ENCODE data around the gene AOC1.

Gene AOC1

GRCh38 chr7:150814328-150815001 is 37.9 kb upstream of the AOC1 start:
- no peak for DNase-seq
- H3K4me3 Mint-ChIP-seq: no peak overlapping the region
- peaks cover 5% of the 10 kb centered on the region for H3K4me1 Mint-ChIP-seq
- H3K27me3 Mint-ChIP-seq (ENCODE audit: low read depth, poor library complexity): peaks cover 27% of the 10 kb centered on the region
- peaks cover 38% of the 10 kb centered on the region for H3K9me3 Mint-ChIP-seq
- peaks cover 8% of the 10 kb centered on the region for H3K36me3 Mint-ChIP-seq (ENCODE audit: low read depth)
- TF ChIP-seq CTCF (IDR thresholded peaks at IDR 0.05): no peak
- H3K27ac Mint-ChIP-seq: no peak overlapping the region

- TF ChIP-seq CTCF (IDR thresholded peaks at IDR 0.05): no peak
- H3K27me3 Mint-ChIP-seq (ENCODE audit: low read depth, poor library complexity): peaks cover 10% of the 10 kb centered on the region
- H3K4me1 Mint-ChIP-seq: peaks cover 5% of the 10 kb centered on the region
- H3K27ac Mint-ChIP-seq: no peak overlapping the region
- peaks cover 14% of the 10 kb centered on the region for H3K36me3 Mint-ChIP-seq (ENCODE audit: low read depth)
- H3K9me3 Mint-ChIP-seq: peaks cover 42% of the 10 kb centered on the region
- H3K4me3 Mint-ChIP-seq: no peak overlapping the region
- no peak for DNase-seq
These were observed 33.3 kb upstream of the AOC1 start for GRCh38 chr7:150818971-150819370.

GRCh38 chr7:150820148-150820547 is 32.2 kb upstream of the AOC1 start:
- H3K9me3 Mint-ChIP-seq: peaks cover 40% of the 10 kb centered on the region
- no peaks in the 10 kb centered on the region for H3K4me1 Mint-ChIP-seq
- H3K4me3 Mint-ChIP-seq: no peak overlapping the region
- peaks cover 7% of the 10 kb centered on the region for H3K27me3 Mint-ChIP-seq (ENCODE audit: low read depth, poor library complexity)
- H3K27ac Mint-ChIP-seq: no peak overlapping the region
- DNase-seq: no peak
- no peak for TF ChIP-seq CTCF (IDR thresholded peaks at IDR 0.05)
- peaks cover 16% of the 10 kb centered on the region for H3K36me3 Mint-ChIP-seq (ENCODE audit: low read depth)

- peaks cover 7% of the 10 kb centered on the region for H3K27me3 Mint-ChIP-seq (ENCODE audit: low read depth, poor library complexity)
- no peak for DNase-seq
- H3K9me3 Mint-ChIP-seq: peaks cover 34% of the 10 kb centered on the region
These were observed 31.6 kb upstream of the AOC1 start for GRCh38 chr7:150820578-150821198.

GRCh38 chr7:150823043-150823442 is 29.3 kb upstream of the AOC1 start:
- Mint-ChIP-seq H3K27me3 (ENCODE audit: low read depth, poor library complexity) (peaks cover 9% of the 10 kb centered on the region), H3K4me3 (no peak overlapping the region), H3K9me3 (peaks cover 12% of the 10 kb centered on the region), H3K4me1 (no peaks in the 10 kb centered on the region), H3K27ac (no peak overlapping the region), H3K36me3 (ENCODE audit: low read depth) (peaks cover 10% of the 10 kb centered on the region)
- DNase-seq: no peak
- TF ChIP-seq CTCF (IDR thresholded peaks at IDR 0.05): no peak

More at GRCh38 chr7:150820578-150821198, 31.6 kb upstream of the AOC1 start:
- Mint-ChIP-seq H3K36me3 (ENCODE audit: low read depth) (peaks cover 17% of the 10 kb centered on the region), H3K4me1 (no peaks in the 10 kb centered on the region), H3K27ac (peak overlapping the region; percentile 68), H3K4me3 (no peak overlapping the region)
- no peak for TF ChIP-seq CTCF (IDR thresholded peaks at IDR 0.05)

Measured in nephron progenitor cell (in vitro differentiated cells).